ENCODE results near the gene FNBP1L.
"Not testable (repeated sequence)": the region's sequence is repeated elsewhere in the genome, so short reads cannot be mapped to it uniquely, and the experiment has no call there.

FNBP1L gene

DNA sequence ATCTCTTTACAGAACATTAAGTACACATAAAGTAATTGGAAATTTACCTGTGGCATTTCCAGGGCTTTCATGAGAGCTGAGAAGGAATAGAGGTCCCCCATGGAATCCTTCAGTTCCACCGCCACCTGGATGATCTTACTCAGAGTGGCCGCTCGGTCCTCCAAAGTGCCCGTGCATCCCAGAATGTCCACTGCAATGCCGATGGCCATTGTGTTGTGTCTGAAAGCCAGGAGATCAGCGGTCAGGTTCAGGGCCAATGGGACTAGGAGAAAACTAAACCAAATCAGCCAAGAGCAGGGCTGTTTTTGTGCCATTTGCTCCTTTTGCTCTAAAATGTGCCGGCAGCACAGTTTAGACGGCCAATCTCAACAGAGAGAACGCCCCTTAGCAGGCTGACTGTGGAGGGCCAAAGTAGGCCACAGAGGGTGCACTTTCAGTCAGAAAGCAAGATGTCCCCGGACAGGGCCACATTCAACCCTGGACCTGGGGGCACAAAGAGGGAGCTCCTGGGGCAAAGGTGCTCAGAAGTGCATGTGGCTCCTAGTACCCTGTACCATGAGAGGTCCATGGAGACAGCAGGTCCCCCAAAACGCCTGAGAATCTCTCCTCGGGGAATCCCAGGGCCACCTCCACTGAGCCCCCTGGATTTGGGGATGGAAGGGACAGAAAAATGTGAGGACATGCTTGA, 123.8 kb downstream of the FNBP1L start:
- no peak for DNase-seq (ENCODE audit: low read depth in 2 of 2)

GRCh38 chr1:93573940-93574469, 126.1 kb downstream of the FNBP1L start:
- no peak for DNase-seq (ENCODE audit: low read depth in 2 of 2)

DNA sequence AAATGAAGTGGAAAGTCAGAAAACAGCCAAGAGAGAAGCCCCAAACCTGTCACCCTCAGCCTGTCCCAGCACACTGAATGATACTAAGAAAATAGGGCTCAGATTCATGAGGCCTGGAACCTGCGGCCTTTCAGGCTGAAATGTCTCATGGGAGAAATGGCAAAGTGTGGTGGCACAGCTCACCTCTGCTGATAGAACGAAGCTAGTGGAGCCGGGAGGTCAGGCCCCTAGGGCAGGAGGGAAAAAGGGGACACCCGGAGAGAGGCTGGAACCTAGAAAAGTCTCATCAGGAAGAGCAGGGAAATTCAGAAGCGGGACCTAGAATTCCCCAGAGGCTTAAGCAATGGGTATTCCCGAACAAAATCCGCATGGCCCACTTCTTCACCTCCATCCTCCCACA, 126.6 kb downstream of the FNBP1L start:
- DNase-seq (ENCODE audit: low read depth in 2 of 2), result no peak

DNA sequence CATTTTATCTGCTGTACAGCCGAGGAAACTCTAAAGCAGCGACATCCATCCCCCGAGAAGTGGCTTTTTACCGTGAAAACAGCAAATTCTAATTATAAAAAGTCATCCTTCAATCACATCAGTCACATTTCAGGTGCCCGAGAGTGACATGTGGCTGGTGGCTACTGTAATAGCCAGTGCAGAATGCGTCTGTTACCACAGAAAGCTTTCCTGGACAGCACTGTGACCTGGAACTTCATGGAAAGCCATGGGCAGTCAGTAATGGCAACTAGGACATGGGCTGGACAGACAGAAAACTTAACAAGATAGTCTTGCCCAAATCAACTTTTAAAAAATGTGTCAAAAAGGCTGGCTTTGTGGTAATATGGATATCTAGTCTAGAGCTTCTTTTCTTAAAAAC, 127.1 kb downstream of the FNBP1L start:
- DNase-seq (ENCODE audit: low read depth in 2 of 2), result no peak

DNA sequence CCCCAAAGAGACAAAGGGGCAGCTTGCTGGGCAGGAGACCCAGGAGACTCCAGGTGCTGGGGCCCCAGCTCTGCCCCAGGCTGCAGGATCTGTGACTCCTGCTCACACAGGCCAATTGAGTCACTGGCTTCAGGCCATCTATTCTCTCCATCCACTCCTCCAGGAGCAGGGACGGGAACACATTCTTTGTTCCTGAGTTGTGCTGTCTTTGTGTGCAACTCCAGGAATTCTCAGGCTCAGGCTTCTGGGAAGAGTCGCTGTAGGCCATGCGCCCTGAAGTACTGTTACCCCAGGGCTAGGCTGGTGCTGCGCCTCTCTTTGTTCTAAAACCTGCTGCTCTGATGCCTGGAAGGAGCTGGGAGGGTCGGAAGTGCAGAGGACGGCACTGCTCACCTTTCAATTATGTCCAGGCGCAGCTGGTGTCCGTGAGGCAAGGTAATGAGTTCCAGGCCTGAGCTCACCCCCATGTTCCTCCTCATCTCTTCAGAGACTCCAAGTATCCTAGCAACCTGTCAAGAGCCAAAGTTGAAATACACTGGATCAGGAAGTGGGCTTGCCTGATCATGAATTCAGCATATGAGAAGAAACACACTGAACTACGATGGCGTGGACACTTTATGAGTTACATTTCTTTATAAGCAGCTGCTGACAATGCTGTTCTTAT, 127.8 kb downstream of the FNBP1L start:
- no peak for DNase-seq (ENCODE audit: low read depth in 2 of 2)

GRCh38 chr1:93576346-93576745, 128.4 kb downstream of the FNBP1L start:
- no peak for DNase-seq (ENCODE audit: low read depth in 2 of 2)

GRCh38 chr1:93576746-93577145, 128.8 kb downstream of the FNBP1L start:
- no peak for DNase-seq (ENCODE audit: low read depth in 2 of 2)

GRCh38 chr1:93577536-93578432, 129.9 kb downstream of the FNBP1L start:
- DNase-seq (ENCODE audit: low read depth in 2 of 2), result no peak

GRCh38 chr1:93578433-93578830, 130.5 kb downstream of the FNBP1L start:
- DNase-seq (ENCODE audit: low read depth in 2 of 2), result no peak

DNA sequence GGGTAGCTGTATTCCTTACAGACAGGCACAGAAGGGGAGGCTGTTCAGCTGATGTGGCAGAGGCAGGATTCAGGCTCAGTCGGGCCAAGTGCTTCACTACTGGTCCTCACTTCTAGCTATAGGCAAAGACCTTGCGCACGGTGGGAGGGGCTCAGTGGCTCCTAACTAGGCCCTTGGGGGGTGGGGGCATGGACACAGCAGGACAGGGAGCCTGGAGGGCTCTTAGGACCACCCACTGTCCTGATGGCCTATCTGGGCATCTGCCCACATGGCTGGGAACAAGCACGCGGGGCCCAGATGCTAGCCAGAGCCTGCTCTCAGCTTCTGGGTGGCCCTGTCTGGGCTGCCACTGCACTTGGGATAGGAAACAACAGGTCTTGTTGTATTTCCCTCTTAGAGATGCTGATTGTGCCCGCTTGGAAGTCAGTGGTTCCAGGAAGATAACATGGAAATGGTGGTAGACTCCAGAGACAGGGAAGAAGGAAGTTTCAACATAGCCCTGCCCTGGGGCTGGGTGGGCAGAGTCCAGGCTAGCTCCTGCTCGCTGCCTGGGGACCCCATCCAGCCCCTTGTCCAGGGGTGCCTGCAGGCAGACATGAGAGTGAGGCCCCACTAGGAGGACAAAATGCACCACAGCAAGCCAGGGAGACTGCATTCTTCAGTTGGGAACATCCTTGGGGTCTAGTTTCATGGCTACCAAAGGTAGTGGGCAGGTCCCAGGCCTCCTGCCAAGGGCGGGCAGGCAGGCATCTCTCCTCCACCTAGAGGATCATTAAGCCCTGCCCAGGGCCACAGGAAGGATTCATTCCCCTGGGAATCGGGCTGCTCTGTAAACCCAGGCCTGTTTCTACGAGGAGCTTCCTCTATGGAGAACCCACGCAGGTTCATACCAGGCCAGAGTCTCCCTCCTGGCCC, 131.2 kb downstream of the FNBP1L start:
- DNase-seq (ENCODE audit: low read depth in 2 of 2), result no peak

- no peak for DNase-seq (ENCODE audit: low read depth in 2 of 2)
Measured at GRCh38 chr1:93579891-93580290, 132.0 kb downstream of the FNBP1L start.

- no peak for DNase-seq (ENCODE audit: low read depth in 2 of 2)
Measured at GRCh38 chr1:93581917-93582850, 134.3 kb downstream of the FNBP1L start.

GRCh38 chr1:93584261-93585003, 136.5 kb downstream of the FNBP1L start:
- DNase-seq (ENCODE audit: low read depth in 2 of 2), result no peak

DNA sequence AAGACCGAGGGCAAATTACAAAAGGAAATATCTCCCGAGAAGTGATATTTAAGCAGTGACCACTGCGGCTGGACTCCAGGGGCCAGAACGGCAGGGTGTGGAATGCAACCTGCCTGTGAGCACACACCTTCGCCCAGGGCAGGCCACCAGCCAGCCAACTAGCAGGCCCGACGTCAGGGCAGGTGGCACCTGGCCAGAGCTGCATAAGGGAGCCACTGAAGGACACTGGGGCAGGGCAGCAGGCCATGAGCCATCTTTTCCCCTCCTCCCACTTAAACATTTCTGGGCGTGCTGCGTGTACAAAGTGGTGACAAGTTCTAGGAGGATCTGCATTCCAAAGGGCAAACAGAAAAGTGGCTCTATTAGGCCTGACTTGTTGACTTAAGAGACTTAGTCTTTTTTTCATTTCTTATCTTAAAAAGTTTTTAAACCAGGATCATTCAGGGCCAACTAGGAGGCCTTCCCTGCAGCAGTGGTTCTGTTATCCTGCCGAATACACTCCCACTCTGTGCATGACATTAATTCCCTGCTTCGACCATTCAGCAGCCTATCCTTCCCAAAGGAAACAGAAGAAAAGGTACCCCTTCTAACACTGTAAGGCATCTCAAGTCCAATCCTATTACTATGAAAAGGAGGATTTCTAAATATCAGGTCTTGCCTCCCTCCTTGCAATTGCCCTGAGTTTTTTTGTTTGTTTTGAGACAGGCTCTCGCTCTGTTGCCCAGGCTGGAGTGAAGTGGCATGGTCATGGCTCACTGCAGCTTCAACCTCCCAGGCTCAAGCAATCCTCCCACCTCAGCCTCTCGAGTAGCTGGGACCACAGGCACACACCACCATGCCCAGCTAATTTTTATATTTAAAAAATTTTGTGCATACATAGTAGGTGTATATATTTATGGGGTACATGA, 137.4 kb downstream of the FNBP1L start:
- DNase-seq (ENCODE audit: low read depth in 2 of 2), result no peak

GRCh38 chr1:93587354-93587753, 139.4 kb downstream of the FNBP1L start:
- no peak for DNase-seq (ENCODE audit: low read depth in 2 of 2)

GRCh38 chr1:93588206-93588605, 140.3 kb downstream of the FNBP1L start:
- DNase-seq (ENCODE audit: low read depth in 2 of 2), result no peak

DNA sequence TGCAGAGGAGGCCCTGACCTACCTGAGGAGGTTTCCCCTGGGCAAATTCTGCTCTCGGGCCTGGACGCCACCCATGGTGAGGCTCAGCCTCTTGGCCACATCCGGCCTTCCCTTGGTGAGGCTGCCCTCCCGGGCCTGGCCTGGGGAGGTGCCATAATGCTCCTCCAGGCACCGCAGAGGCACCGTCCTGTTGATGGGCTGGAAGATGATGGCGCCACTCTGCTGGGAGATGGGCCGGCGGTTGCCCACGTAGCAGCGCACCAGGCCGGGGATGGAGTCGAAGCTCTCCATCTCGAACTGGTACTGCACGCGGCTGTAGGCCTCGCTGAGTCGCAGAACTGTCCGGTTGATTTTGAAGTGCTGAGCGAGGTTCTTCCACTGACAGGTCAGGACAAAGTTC, 141.0 kb downstream of the FNBP1L start:
- no peak for DNase-seq (ENCODE audit: low read depth in 2 of 2)

GRCh38 chr1:93591291-93591675, 143.4 kb downstream of the FNBP1L start:
- not testable (repeated sequence) for DNase-seq (ENCODE audit: low read depth in 2 of 2)
